GM12878 (cell line): ENCODE measurements around the gene MPP2. TPM values are rescaled to one million over a fixed set of nuclear protein-coding genes. Genes with fewer than 3 reads are reported as not detected.

Experiments used
- ATAC-seq: fragments of 200-7000 bp; cut with Tn5 transposase; 3 replicates; pipeline ENCODE4 v1.9.1; 2020; ENCODE audit warnings: mild to moderate bottlenecking, moderate library complexity
- BruUV-seq: library from RNA; stranded (reverse); fragments of 400-500 nt; replicated peaks from 2 replicates; lab custom pipeline; 2021; lab: Mats Ljungman, UMichigan
- CTCF ChIA-PET: fragments of 300-600 bp; sonication (Branson Sonifier 250); formaldehyde crosslinking; extraction: SDS; loops from one replicate; lab custom pipeline; 2021; ENCODE audit warnings: inconsistent platforms; lab: Yijun Ruan, JAX
- POLR2A ChIA-PET: fragments of 350-600 bp; formaldehyde crosslinking; extraction: SDS; loops from one replicate; lab custom pipeline; 2021; ENCODE audit warnings: inconsistent platforms; lab: Charles Lee
- RAD21 ChIA-PET: fragments of 300-600 bp; sonication (Branson Sonifier 250); formaldehyde crosslinking; loops from one replicate; lab custom pipeline; 2023; ENCODE audit warnings: antibody characterized with exemption; ENCODE audit not compliant: unreplicated experiment; lab: Charles Lee
- SMC1A ChIA-PET: fragments of 300-600 bp; sonication (Branson Sonifier 250); formaldehyde crosslinking; loops from one replicate; lab custom pipeline; 2023; ENCODE audit not compliant: unreplicated experiment, uncharacterized antibody; lab: Charles Lee
- DNase-seq: peaks from one replicate; pipeline ENCODE4 v3.0.0-alpha.2; 2011; ENCODE audit warnings: low read depth, low spot score
- FAIRE-seq: peaks from 3 replicates; lab custom pipeline; 2011; peaks lifted over from hg19 to GRCh38; lab: Jason Lieb, UNC
- H2AFZ ChIP-seq: 2 replicates; pipeline ENCODE4 v1.6.0; 2011; ENCODE audit warnings: low read depth, low read length, control low read depth; ENCODE audit not compliant: control insufficient read depth
- H3K27ac ChIP-seq: 2 replicates; pipeline ENCODE4 v1.5.1; 2011; ENCODE audit warnings: control low read depth; ENCODE audit not compliant: control insufficient read depth, insufficient read depth
- H3K27me3 ChIP-seq, 2 experiments: replicated peaks in 1 of 2; 2 replicates each; pipeline versions ENCODE4 v1.6.0 to v1.6.1; 2011; ENCODE audit warnings: low read length in 1 of 2; ENCODE audit not compliant: control insufficient read depth in 2 of 2, insufficient read depth in 2 of 2
- H3K36me3 ChIP-seq, 2 experiments: 2 replicates each; pipeline ENCODE4 v1.5.1; 2011; ENCODE audit warnings: low read length in 1 of 2; ENCODE audit not compliant: control insufficient read depth in 2 of 2, insufficient read depth in 2 of 2
- H3K4me1 ChIP-seq: 2 replicates; pipeline ENCODE4 v1.6.1; 2011; ENCODE audit warnings: mild to moderate bottlenecking, low read length, moderate library complexity, mixed read lengths; ENCODE audit not compliant: control insufficient read depth, insufficient read depth
- H3K4me2 ChIP-seq: 2 replicates; pipeline ENCODE4 v1.6.0; 2011; ENCODE audit warnings: control low read depth; ENCODE audit not compliant: control insufficient read depth, insufficient read depth
- H3K4me3 ChIP-seq: fragments of 200-600 bp; sonication (generic); 2 replicates; pipeline ENCODE4 v1.5.1; 2016
- H3K79me2 ChIP-seq: 2 replicates; pipeline ENCODE4 v1.6.0; 2011; ENCODE audit warnings: low read length; ENCODE audit not compliant: control insufficient read depth, insufficient read depth
- H3K9ac ChIP-seq: 2 replicates; pipeline ENCODE4 v1.8.0; 2011; ENCODE audit warnings: low read length, control low read depth, mixed read lengths; ENCODE audit not compliant: control insufficient read depth, insufficient read depth
- H3K9me3 ChIP-seq: replicated peaks from 3 replicates; pipeline ENCODE4 v1.5.1; 2011; ENCODE audit warnings: mild to moderate bottlenecking, low read length; ENCODE audit not compliant: control insufficient read depth, insufficient read depth
- H4K20me1 ChIP-seq: 2 replicates; pipeline ENCODE4 v1.6.0; 2011; ENCODE audit not compliant: control insufficient read depth, insufficient read depth
- KDM1A ChIP-seq: fragments of 200-600 bp; sonication (generic); IDR thresholded peaks from 2 replicates; pipeline ENCODE4 v1.6.1; 2016; ENCODE audit warnings: borderline replicate concordance
- MXI1 ChIP-seq: fragments of 150-350 bp; IDR thresholded peaks from 2 replicates; pipeline ENCODE4 v1.6.1; 2011; ENCODE audit warnings: low read depth, mild to moderate bottlenecking, inconsistent platforms, low read length, improper control_type of control experiment
- PAX5 ChIP-seq: IDR thresholded peaks from 2 replicates; pipeline ENCODE4 v1.6.1; 2011; ENCODE audit warnings: low read depth, low read length, borderline replicate concordance
- PML ChIP-seq: IDR thresholded peaks from 2 replicates; pipeline ENCODE4 v1.6.1; 2012; ENCODE audit warnings: low read length, inconsistent platforms
- POLR2AphosphoS2 ChIP-seq: IDR thresholded peaks from 2 replicates; pipeline ENCODE4 v1.6.1; 2011; ENCODE audit warnings: low read depth, mild to moderate bottlenecking, low read length, improper control_type of control experiment, moderate library complexity
- RELA ChIP-seq: fragments of 450-650 bp; IDR thresholded peaks from 2 replicates; pipeline ENCODE4 v1.8.0; 2014; ENCODE audit warnings: borderline replicate concordance; ENCODE audit not compliant: partially characterized antibody
- RFX5 ChIP-seq: IDR thresholded peaks from 2 replicates; pipeline ENCODE4 v1.6.1; 2011; ENCODE audit warnings: low read depth, low read length, improper control_type of control experiment
- RUNX3 ChIP-seq: IDR thresholded peaks from 2 replicates; pipeline ENCODE4 v1.6.1; 2012; ENCODE audit warnings: low read length, inconsistent platforms
- SP1 ChIP-seq: IDR thresholded peaks from one replicate; pipeline ENCODE4 v1.6.1; 2011; ENCODE audit warnings: low read depth, low read length
- WGBS: methylation state at CpG from one replicate; pipeline ENCODE4 v1.1.6; 2016; ENCODE audit warnings: low lambda C conversion rate; ENCODE audit not compliant: insufficient replicate concordance, insufficient coverage; ENCODE audit errors: missing lambda C conversion rate; 5-methylcytosine and 5-hydroxymethylcytosine counted together
- in situ Hi-C: fragments of 300-500 bp; cut with MboI; formaldehyde crosslinking; loops from 9 replicates; pipeline ENCODE4 v1.14.3; 2018; ENCODE audit warnings: mixed read lengths
- intact Hi-C: fragments of 100-400 bp; cut with micrococcal nuclease; formaldehyde crosslinking; loops from one replicate; pipeline ENCODE4 v1.14.2; 2022; ENCODE audit not compliant: unreplicated experiment
- polyA plus RNA-seq, 11 experiments: library from polyadenylated mRNA; depleted of rRNA in 4 of 11; unstranded in 6 of 11; stranded (reverse) in 5 of 11; fragments of >200 nt; fragmentation: Nextera tagmentation in 4 of 11; fragmentation: Illumina TruSeq in 1 of 11; extraction: Ambion mirVana in 4 of 11; extraction: Trizol in 1 of 11; gene quantifications; 1 replicate in 1 of 11; 2 replicates in 10 of 11; pipeline versions ENCODE4 v1.2.1 to v1.2.3, GENCODE V29; 2011 to 2016; ENCODE audit warnings: inconsistent platforms in 2 of 11, missing spikeins in 2 of 11, low read depth in 1 of 11
- total RNA-seq, 4 experiments: library from RNA; depleted of rRNA in 3 of 4; stranded (reverse); fragments of >200 nt in 3 of 4; fragmentation: Illumina TruSeq in 1 of 4; extraction: Trizol in 1 of 4; gene quantifications; 2 replicates each; pipeline versions ENCODE4 v1.2.1 to v1.2.3, GENCODE V29; 2013 to 2021
- TF ChIP-seq, protein P1 (sequence below): IDR thresholded peaks from 2 replicates; pipeline ENCODE4 v1.6.1; 2011; ENCODE audit warnings: mild to moderate bottlenecking, low read depth, low read length, moderate library complexity; ENCODE audit not compliant: insufficient replicate concordance
- TF ChIP-seq, protein P2 (sequence below): IDR thresholded peaks from 2 replicates; pipeline ENCODE4 v1.6.1; 2012; ENCODE audit warnings: low read depth, low read length, improper control_type of control experiment

Gene MPP2
- total and polyA plus RNA-seq, 10 of the 15 experiments (the other 5 are each of a cell fraction or from before 2014, with no cell fraction given): 0.02 to 0.23 (median 0.15) TPM; not detected in 2

DNA sequence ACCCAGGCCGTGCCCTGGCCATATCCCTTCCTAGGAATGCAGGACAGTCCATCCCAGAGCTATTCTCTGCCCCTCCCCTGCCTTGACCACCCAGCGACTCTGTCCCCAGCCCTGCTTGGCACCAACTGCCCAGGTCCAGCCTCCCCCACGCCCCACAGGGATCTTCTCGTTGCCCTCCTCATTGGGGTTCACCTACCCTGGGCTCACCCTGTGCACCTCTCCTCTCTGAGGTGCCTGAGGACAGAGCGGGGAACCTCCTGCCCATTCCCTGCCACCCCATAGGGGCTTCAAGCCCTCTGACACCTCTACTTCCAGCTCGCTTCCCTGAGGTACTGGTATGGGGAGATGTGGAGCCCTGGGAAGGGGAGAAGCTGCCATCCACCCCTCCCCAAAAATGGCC is 6.2 kb upstream of the MPP2 start:
- 5% methylated on average over 6 of the region's 6 CpGs for WGBS
- Histone ChIP-seq H3K9me3 (no peaks in the 10 kb centered on the region; the same call in 2 of the 3 replicates), H3K4me1 (peaks cover 8% of the 10 kb centered on the region), H3K79me2 (no peaks in the 10 kb centered on the region), H3K27me3 (no peaks in the 10 kb centered on the region; a peak in 1 of 4 replicates), H3K27ac (no peak overlapping the region), H3K9ac (no peak overlapping the region), H3K4me2 (no peak overlapping the region), H2AFZ (no peak overlapping the region), H3K36me3 (no peaks in the 10 kb centered on the region), H4K20me1 (no peaks in the 10 kb centered on the region), H3K4me3 (no peak overlapping the region)
- in situ Hi-C loops (no loop called here), intact Hi-C loops (no loop called here)
- SMC1A ChIA-PET: interaction anchor here (0.9 kb wide), 1 partner anchor 31 kb away, joined by 4 read pairs; no protein-coding TSS in a partner anchor
- BruUV-seq: no TSS peak
- ATAC-seq (no peak), FAIRE-seq (no peak), DNase-seq (no peak)
- RAD21 ChIA-PET: interaction anchor here (1.3 kb wide), 1 partner anchor 30 kb away, joined by 3 read pairs; no protein-coding TSS in a partner anchor
- CTCF ChIA-PET: interaction anchor here (0.8 to 1.5 kb wide), 5 partner anchors 9 to 255 kb away, joined by 3 to 14 read pairs (median 4); partner anchors contain the start of gene PPY
- POLR2A ChIA-PET: no interaction called here
- TF ChIP-seq, protein P1, sequence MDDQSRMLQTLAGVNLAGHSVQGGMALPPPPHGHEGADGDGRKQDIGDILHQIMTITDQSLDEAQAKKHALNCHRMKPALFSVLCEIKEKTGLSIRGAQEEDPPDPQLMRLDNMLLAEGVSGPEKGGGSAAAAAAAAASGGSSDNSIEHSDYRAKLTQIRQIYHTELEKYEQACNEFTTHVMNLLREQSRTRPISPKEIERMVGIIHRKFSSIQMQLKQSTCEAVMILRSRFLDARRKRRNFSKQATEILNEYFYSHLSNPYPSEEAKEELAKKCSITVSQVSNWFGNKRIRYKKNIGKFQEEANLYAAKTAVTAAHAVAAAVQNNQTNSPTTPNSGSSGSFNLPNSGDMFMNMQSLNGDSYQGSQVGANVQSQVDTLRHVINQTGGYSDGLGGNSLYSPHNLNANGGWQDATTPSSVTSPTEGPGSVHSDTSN: no peak
- TF ChIP-seq RUNX3 (no peak), SP1 (no peak), KDM1A (no peak), PML (no peak), MXI1 (no peak), POLR2AphosphoS2 (no peak), PAX5 (no peak), RELA (no peak), RFX5 (no peak)
- TF ChIP-seq, protein P2, sequence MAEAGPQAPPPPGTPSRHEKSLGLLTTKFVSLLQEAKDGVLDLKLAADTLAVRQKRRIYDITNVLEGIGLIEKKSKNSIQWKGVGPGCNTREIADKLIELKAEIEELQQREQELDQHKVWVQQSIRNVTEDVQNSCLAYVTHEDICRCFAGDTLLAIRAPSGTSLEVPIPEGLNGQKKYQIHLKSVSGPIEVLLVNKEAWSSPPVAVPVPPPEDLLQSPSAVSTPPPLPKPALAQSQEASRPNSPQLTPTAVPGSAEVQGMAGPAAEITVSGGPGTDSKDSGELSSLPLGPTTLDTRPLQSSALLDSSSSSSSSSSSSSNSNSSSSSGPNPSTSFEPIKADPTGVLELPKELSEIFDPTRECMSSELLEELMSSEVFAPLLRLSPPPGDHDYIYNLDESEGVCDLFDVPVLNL: no peak
- TF ChIP-seq, all 136 proteins: peak for 0
